WERI-Rb-1 (cell line): ENCODE data around the gene APCDD1.
A peak's percentile ranks its signal among the peaks of the same experiment; 100 is the strongest.

Experiments used
- DNase-seq: peaks from one replicate; pipeline ENCODE4 v3.0.0-alpha.2; 2020
- H3K27ac ChIP-seq: fragments of 250-450 bp; sonication (Bioruptor Pico); 2 replicates; pipeline ENCODE4 v1.5.1; 2020; ENCODE audit warnings: mild to moderate bottlenecking, moderate library complexity
- H3K27me3 ChIP-seq: fragments of 250-450 bp; sonication (Bioruptor Pico); 2 replicates; pipeline ENCODE4 v1.5.1; 2021; ENCODE audit warnings: mild to moderate bottlenecking, low read depth, moderate library complexity; ENCODE audit not compliant: insufficient read depth, severe bottlenecking
- H3K36me3 ChIP-seq: fragments of 250-450 bp; sonication (Bioruptor Pico); 2 replicates; pipeline ENCODE4 v1.5.1; 2020; ENCODE audit warnings: mild to moderate bottlenecking, moderate library complexity
- H3K4me3 ChIP-seq: 2 replicates; pipeline ENCODE4 v1.5.1; 2011; ENCODE audit warnings: low read depth, mild to moderate bottlenecking, control low read depth, low read length
- H3K9me3 ChIP-seq: fragments of 250-450 bp; sonication (Bioruptor Pico); 2 replicates; pipeline ENCODE4 v1.5.1; 2021; ENCODE audit warnings: mild to moderate bottlenecking, moderate library complexity; ENCODE audit not compliant: severe bottlenecking
- TF ChIP-seq, protein P1 (sequence below): IDR thresholded peaks from 2 replicates; pipeline ENCODE4 v1.5.1; 2011; ENCODE audit warnings: low read depth, mild to moderate bottlenecking, control low read depth, inconsistent platforms, low read length

The APCDD1 gene

GRCh38 chr18:10511236-10511635, 56.8 kb downstream of the APCDD1 start:
- Histone ChIP-seq H3K36me3 (no peaks in the 10 kb centered on the region), H3K27ac (no peak overlapping the region), H3K4me3 (no peak overlapping the region), H3K27me3 (no peaks in the 10 kb centered on the region), H3K9me3 (peaks cover 5% of the 10 kb centered on the region)
- DNase-seq, result no peak
- TF ChIP-seq, protein P1, sequence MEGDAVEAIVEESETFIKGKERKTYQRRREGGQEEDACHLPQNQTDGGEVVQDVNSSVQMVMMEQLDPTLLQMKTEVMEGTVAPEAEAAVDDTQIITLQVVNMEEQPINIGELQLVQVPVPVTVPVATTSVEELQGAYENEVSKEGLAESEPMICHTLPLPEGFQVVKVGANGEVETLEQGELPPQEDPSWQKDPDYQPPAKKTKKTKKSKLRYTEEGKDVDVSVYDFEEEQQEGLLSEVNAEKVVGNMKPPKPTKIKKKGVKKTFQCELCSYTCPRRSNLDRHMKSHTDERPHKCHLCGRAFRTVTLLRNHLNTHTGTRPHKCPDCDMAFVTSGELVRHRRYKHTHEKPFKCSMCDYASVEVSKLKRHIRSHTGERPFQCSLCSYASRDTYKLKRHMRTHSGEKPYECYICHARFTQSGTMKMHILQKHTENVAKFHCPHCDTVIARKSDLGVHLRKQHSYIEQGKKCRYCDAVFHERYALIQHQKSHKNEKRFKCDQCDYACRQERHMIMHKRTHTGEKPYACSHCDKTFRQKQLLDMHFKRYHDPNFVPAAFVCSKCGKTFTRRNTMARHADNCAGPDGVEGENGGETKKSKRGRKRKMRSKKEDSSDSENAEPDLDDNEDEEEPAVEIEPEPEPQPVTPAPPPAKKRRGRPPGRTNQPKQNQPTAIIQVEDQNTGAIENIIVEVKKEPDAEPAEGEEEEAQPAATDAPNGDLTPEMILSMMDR, result no peak

DNA sequence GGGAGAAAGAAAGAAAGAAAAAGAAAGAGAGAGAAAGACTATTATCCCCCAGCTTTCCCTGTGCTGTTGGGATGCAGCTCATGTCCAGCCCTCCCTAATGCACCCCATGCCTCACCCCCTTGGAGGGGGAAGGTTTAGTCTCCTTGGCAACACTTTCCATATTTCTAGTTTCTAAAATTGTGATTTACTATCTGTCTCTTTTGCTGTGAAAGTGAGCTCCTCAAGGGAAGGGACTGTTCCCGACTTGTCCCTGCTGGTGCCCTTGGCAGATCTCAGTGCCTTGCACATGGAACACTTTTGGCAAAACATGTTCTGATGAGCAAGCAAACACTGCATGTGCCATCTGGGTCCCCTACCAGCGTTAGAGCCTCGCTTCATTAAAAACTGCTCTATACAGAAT, 59.6 kb downstream of the APCDD1 start:
- no peaks in the 10 kb centered on the region for H3K27me3 ChIP-seq
- H3K9me3 ChIP-seq, result peaks cover 2% of the 10 kb centered on the region
- TF ChIP-seq, protein P1, result no peak
- no peak overlapping the region for H3K4me3 ChIP-seq
- H3K36me3 ChIP-seq, result no peaks in the 10 kb centered on the region
- DNase-seq, result no peak
- H3K27ac ChIP-seq, result no peak overlapping the region

GRCh38 chr18:10514601-10515000, 60.2 kb downstream of the APCDD1 start:
- no peaks in the 10 kb centered on the region for H3K9me3 ChIP-seq
- no peak overlapping the region for H3K27ac ChIP-seq
- no peaks in the 10 kb centered on the region for H3K36me3 ChIP-seq
- DNase-seq, result no peak
- TF ChIP-seq, protein P1, result no peak
- H3K4me3 ChIP-seq, result no peak overlapping the region
- no peaks in the 10 kb centered on the region for H3K27me3 ChIP-seq

DNA sequence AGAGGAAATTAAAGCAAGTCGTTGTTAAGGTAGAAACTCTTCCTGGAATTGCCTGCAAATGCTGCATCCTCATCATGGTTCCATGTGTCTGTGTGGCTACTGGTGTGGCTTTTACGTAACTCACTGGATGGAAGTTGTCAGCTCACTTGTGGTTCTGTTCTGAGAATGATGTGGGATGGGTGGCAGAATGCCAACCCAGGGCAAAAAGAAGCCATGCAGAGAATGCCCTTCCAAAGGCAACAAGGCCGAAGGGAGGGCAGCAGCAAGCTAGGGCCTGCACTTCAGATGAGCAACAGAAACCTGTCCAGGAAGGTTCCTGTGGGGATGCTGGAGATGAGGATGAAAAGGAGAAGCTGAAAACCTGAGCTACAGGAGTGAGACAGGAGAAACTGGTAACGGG, 61.0 kb downstream of the APCDD1 start:
- DNase-seq, result no peak
- Histone ChIP-seq H3K4me3 (no peak overlapping the region), H3K36me3 (no peaks in the 10 kb centered on the region), H3K27ac (no peak overlapping the region), H3K9me3 (no peaks in the 10 kb centered on the region), H3K27me3 (no peaks in the 10 kb centered on the region)
- TF ChIP-seq, protein P1, result no peak

GRCh38 chr18:10516078-10516477, 61.6 kb downstream of the APCDD1 start:
- H3K4me3 ChIP-seq, result no peak overlapping the region
- TF ChIP-seq, protein P1, result no peak
- H3K27me3 ChIP-seq, result no peaks in the 10 kb centered on the region
- H3K27ac ChIP-seq, result no peak overlapping the region
- H3K36me3 ChIP-seq, result no peaks in the 10 kb centered on the region
- H3K9me3 ChIP-seq, result no peaks in the 10 kb centered on the region
- DNase-seq, result no peak

- H3K9me3 ChIP-seq, result no peaks in the 10 kb centered on the region
- H3K27ac ChIP-seq, result no peak overlapping the region
- DNase-seq, result peak; percentile 85
- no peaks in the 10 kb centered on the region for H3K36me3 ChIP-seq
- H3K4me3 ChIP-seq, result no peak overlapping the region
- H3K27me3 ChIP-seq, result no peaks in the 10 kb centered on the region
- TF ChIP-seq, protein P1, result peak; percentile 79
These were observed 64.3 kb downstream of the APCDD1 start for GRCh38 chr18:10518595-10519255.
